Psoas muscle (tissue), 8 donors: ENCODE measurements around the gene CTNND2. TPM values are rescaled to one million over a fixed set of nuclear protein-coding genes. Genes with fewer than 3 reads are reported as not detected.

ENCODE experiments used
- ATAC-seq, 4 donors: fragments of 200-7000 bp; cut with Tn5 transposase; one replicate each; pipeline ENCODE4 v1.9.1; 2020; ENCODE audit warnings: moderate library complexity in 3 of 4, mild to moderate bottlenecking in 2 of 4
- DNase-seq, 2 donors: peaks; one replicate each; pipeline ENCODE4 v3.0.0-alpha.2; 2020
- H3K27ac ChIP-seq: fragments of 200-600 bp; one replicate; pipeline ENCODE4 v1.8.0; 2022
- H3K27me3 ChIP-seq, 3 donors: fragments of 200-600 bp in 1 of 3; one replicate each; pipeline versions ENCODE4 v1.6.1 to v1.8.0; 2013 to 2022; ENCODE audit warnings: low read length in 2 of 3, mild to moderate bottlenecking in 2 of 3, moderate library complexity in 1 of 3; ENCODE audit not compliant: insufficient read depth in 3 of 3
- H3K36me3 ChIP-seq, 2 donors: fragments of 200-600 bp in 1 of 2; one replicate each; pipeline versions ENCODE4 v1.6.1 to v1.8.0; 2013 to 2022; ENCODE audit warnings: low read depth in 1 of 2, mild to moderate bottlenecking in 1 of 2, moderate library complexity in 1 of 2; ENCODE audit not compliant: insufficient read depth in 1 of 2
- H3K4me1 ChIP-seq: fragments of 200-600 bp; one replicate; pipeline ENCODE4 v1.8.0; 2022
- H3K4me3 ChIP-seq: fragments of 200-600 bp; one replicate; pipeline ENCODE4 v1.8.0; 2022; ENCODE audit warnings: mild to moderate bottlenecking
- H3K9me3 ChIP-seq: fragments of 200-600 bp; one replicate; pipeline ENCODE4 v1.8.0; 2022
- WGBS, 3 donors: extraction: QIAGEN DNeasy Blood & Tissue Kit; methylation state at CpG; one replicate each; pipeline versions ENCODE4 v1.1.6 to v1.1.7; 2013; 5-methylcytosine and 5-hydroxymethylcytosine counted together
- intact Hi-C, 2 donors: fragments of 100-400 bp; cut with DNase I; formaldehyde crosslinking; loops; one replicate each; pipeline versions ENCODE4 v1.11.0 to v1.14.2; 2022
- polyA plus RNA-seq, 3 donors: library from polyadenylated mRNA; stranded (reverse); fragments of 200-250 nt; gene quantifications; one replicate each; pipeline ENCODE4 v1.2.3, GENCODE V29; 2013
- total RNA-seq, 4 donors: library from RNA; stranded (reverse); fragmentation: NEBNext Ultra II Directional in 2 of 4; extraction: Animal tissue kit (Norgen Biotek cat#: 25700) in 2 of 4; gene quantifications; one replicate each; pipeline versions ENCODE4 v1.2.1 to v1.2.4, GENCODE V29; 2021 to 2023
- TF ChIP-seq, protein P1 (sequence below): fragments of 200-600 bp; IDR thresholded peaks from one replicate; pipeline ENCODE4 v1.8.0; 2022; ENCODE audit warnings: antibody characterized with exemption
- donor health status: healthy with polysubstance abuse.
- donor health status: DM: no; HTN: no; CAD: no; lungs with moderate emphysema.
- donor health status: Bipolar disorder and iron deficiency.
- donor health status: healthy.
- donor health status: DM: yes; HTN: yes; CAD: no.
- donor health status: DM: no; HTN: no; CAD: no.
- donor health status: DM: no; HTN: no; CAD: no.
- donor health status: DM: yes; HTN: yes; CAD: no.

CTNND2 gene
- total and polyA plus RNA-seq, 7 donors, result 0.09 to 0.14 (median 0.13) TPM; not detected in 4

GRCh38 chr5:11227064-11227463 is 677.2 kb downstream of the CTNND2 start:
- TF ChIP-seq, protein P1, sequence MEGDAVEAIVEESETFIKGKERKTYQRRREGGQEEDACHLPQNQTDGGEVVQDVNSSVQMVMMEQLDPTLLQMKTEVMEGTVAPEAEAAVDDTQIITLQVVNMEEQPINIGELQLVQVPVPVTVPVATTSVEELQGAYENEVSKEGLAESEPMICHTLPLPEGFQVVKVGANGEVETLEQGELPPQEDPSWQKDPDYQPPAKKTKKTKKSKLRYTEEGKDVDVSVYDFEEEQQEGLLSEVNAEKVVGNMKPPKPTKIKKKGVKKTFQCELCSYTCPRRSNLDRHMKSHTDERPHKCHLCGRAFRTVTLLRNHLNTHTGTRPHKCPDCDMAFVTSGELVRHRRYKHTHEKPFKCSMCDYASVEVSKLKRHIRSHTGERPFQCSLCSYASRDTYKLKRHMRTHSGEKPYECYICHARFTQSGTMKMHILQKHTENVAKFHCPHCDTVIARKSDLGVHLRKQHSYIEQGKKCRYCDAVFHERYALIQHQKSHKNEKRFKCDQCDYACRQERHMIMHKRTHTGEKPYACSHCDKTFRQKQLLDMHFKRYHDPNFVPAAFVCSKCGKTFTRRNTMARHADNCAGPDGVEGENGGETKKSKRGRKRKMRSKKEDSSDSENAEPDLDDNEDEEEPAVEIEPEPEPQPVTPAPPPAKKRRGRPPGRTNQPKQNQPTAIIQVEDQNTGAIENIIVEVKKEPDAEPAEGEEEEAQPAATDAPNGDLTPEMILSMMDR, result no peak
- 61 to 74% (median 65%) methylated on average over 3 of the region's 3 CpGs for WGBS, 3 donors
- intact Hi-C loops, result no loop called here

GRCh38 chr5:11224436-11225187 is 679.6 kb downstream of the CTNND2 start:
- ATAC-seq (no peak), DNase-seq (no peak)
- H3K4me3 ChIP-seq, result no peak overlapping the region
- H3K9me3 ChIP-seq, result no peaks in the 10 kb centered on the region
- H3K27me3 ChIP-seq, result no peaks in the 10 kb centered on the region
- intact Hi-C loops, result no loop called here
- H3K27ac ChIP-seq, result no peak overlapping the region
- TF ChIP-seq, protein P1, result no peak
- H3K36me3 ChIP-seq, result no peaks in the 10 kb centered on the region
- 56 to 80% (median 75%) methylated on average over 1 of the region's 1 CpG for WGBS, 3 donors
- no peaks in the 10 kb centered on the region for H3K4me1 ChIP-seq

More at GRCh38 chr5:11227064-11227463, 677.2 kb downstream of the CTNND2 start:
- no peak overlapping the region for H3K27ac ChIP-seq
- no peaks in the 10 kb centered on the region for H3K4me1 ChIP-seq
- no peak for DNase-seq
- H3K4me3 ChIP-seq, result no peak overlapping the region
- no peak for ATAC-seq
- H3K36me3 ChIP-seq, result no peaks in the 10 kb centered on the region
- H3K27me3 ChIP-seq, result no peaks in the 10 kb centered on the region
- H3K9me3 ChIP-seq, result no peaks in the 10 kb centered on the region

DNA sequence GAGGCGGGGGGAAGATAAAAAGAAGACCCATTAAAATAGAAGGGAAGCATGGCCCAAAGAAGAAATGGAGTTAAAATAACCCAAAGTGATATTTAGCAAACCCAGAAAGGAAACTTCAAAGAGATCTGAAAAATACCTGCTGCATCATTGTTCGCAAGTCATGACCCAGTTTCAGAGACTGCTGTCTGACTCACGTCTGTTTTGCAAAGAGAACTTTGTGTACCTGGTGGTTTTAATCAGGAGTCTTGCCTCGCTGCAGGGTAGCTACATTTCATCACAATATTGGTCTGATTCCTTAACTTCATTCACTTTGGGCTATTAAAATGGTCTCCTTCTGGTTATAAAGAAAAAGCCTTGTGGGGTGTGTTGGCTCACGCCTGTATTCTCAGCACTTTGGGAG is 682.1 kb downstream of the CTNND2 start:
- H3K9me3 ChIP-seq, result no peaks in the 10 kb centered on the region
- H3K27ac ChIP-seq, result no peak overlapping the region
- intact Hi-C loops, result no loop called here
- no peaks in the 10 kb centered on the region for H3K27me3 ChIP-seq
- no peak for DNase-seq
- no peaks in the 10 kb centered on the region for H3K4me1 ChIP-seq
- no peak for ATAC-seq
- H3K4me3 ChIP-seq, result no peak overlapping the region
- 81 to 85% (median 85%) methylated on average over 5 of the region's 5 CpGs for WGBS, 3 donors
- H3K36me3 ChIP-seq, result no peaks in the 10 kb centered on the region
- TF ChIP-seq, protein P1, result no peak

DNA sequence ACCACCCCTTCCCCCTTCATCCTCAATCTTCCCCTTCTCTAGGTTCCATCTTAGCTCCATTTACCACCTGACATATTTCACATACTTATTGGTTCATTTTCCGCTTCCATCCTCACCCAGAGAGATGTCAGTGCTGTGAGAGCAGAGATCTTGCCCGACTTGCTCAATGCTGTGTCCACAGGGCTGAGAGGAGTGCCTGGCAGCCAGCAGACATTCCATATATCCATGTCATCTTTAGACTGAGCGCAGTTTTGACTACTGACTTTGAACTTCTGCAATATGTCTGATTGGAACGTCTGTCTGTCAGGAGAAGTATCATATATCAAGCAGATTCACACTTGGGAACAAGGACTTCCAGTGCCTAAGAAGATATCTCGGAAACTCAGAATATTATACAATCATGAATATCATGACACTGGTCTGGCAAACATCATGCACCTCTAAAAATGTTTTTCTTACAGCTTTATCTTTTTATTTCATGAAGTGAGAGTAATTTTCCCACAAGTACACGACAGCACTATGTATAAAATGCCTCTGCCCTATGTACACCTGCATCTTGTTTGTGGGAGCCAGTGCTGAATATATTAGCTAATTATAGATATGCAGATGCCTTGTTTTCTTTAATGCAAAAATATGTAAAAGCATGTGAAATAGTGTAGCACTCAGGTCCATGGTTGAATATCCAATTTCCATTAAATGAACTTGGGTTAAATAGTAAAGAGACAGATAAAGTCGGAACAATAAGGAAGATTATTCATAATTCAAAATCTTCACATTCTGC is 689.2 kb downstream of the CTNND2 start:
- intact Hi-C loops, result no loop called here
- no peaks in the 10 kb centered on the region for H3K4me1 ChIP-seq
- no peaks in the 10 kb centered on the region for H3K27me3 ChIP-seq
- no peak overlapping the region for H3K4me3 ChIP-seq
- WGBS, 3 donors, result 70 to 77% (median 74%) methylated on average over 7 of the region's 7 CpGs
- no peaks in the 10 kb centered on the region for H3K9me3 ChIP-seq
- TF ChIP-seq, protein P1, result no peak
- H3K36me3 ChIP-seq, result no peaks in the 10 kb centered on the region
- no peak overlapping the region for H3K27ac ChIP-seq
- DNase-seq (no peak), ATAC-seq (no peak)
